Peyer's patch (tissue), 4 donors: ENCODE results near the gene ULK1. TPM values are rescaled to one million over a fixed set of nuclear protein-coding genes. Genes with fewer than 3 reads are reported as not detected.

Experiments used
- DNase-seq, 3 donors: peaks; one replicate each; pipeline ENCODE4 v3.0.0-alpha.2; 2017 to 2019
- H3K27ac ChIP-seq, 4 donors: fragments of 200-600 bp; sonication (generic); one replicate each; pipeline ENCODE4 v1.5.1; 2016 to 2019
- H3K27me3 ChIP-seq, 2 donors: fragments of 200-600 bp; sonication (generic); one replicate each; pipeline ENCODE4 v1.5.1; 2019
- H3K36me3 ChIP-seq, 3 donors: fragments of 200-600 bp; sonication (generic); one replicate each; pipeline ENCODE4 v1.5.1; 2016 to 2019
- H3K4me1 ChIP-seq, 4 donors: fragments of 200-600 bp; sonication (generic); one replicate each; pipeline ENCODE4 v1.5.1; 2016 to 2019
- H3K4me3 ChIP-seq, 4 donors: fragments of 200-600 bp; sonication (generic); 1 replicate in 3 of 4; 2 replicates in 1 of 4; pipeline ENCODE4 v1.5.1; 2016 to 2019; ENCODE audit warnings: mild to moderate bottlenecking in 1 of 4
- H3K9me3 ChIP-seq, 4 donors: fragments of 200-600 bp; sonication (generic); one replicate each; pipeline ENCODE4 v1.5.1; 2016 to 2019; ENCODE audit warnings: mild to moderate bottlenecking in 1 of 4
- POLR2A ChIP-seq, 2 donors: fragments of 450-650 bp; IDR thresholded peaks; one replicate each; pipeline ENCODE4 v1.5.1; 2017; ENCODE audit warnings: antibody characterized with exemption in 2 of 2, mild to moderate bottlenecking in 2 of 2, moderate library complexity in 2 of 2
- total RNA-seq, 4 donors: library from RNA; depleted of rRNA; stranded (reverse); fragments of >200 nt; gene quantifications; one replicate each; pipeline ENCODE4 v1.1.0, GENCODE V29; 2016
- TF ChIP-seq, protein P1 (sequence below), 6 experiments: fragments of 450-650 bp in 4 of 6; fragments of 200-600 bp in 2 of 6; sonication (generic) in 1 of 6; IDR thresholded peaks; one replicate each; pipeline ENCODE4 v1.5.1; 2017 to 2019; ENCODE audit warnings: antibody characterized with exemption in 6 of 6, mild to moderate bottlenecking in 3 of 6, moderate library complexity in 1 of 6

Gene ULK1
- total RNA-seq, 4 donors from 2014 or later, result 25.2 to 54.1 (median 38.8) TPM

DNA sequence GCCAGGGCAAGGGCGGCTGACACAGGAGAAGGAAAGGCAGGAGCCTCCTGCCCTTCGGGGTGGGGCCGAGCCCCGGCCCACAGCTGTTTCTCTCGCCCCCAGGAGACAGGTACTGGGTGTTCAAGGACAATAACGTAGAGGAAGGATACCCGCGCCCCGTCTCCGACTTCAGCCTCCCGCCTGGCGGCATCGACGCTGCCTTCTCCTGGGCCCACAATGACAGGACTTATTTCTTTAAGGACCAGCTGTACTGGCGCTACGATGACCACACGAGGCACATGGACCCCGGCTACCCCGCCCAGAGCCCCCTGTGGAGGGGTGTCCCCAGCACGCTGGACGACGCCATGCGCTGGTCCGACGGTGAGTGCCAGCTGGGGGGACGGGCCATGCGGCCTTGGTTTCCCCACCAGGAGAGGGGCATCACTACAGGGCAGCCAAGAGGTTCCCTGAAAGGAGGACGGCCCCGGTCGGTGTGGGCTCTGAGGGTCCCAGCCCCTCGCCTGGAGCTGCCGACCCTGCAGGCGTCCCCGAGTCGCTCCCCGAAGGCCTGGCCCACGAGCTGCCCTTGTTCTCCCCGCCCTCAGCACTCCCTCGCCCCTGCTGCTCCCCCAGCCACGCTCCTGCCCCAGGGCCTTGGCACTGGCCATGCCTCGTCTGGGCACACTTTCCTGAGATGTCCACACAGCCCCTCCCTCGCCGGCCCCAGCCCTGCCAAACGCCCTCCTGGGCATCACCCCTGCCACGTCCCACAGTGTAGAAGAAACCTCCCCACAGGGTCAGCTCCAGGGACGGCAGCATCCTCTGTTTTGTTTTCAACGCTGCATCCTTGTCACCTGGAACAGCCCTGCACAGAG lies 44.5 kb upstream of the ULK1 start:
- DNase-seq, result no peak

DNA sequence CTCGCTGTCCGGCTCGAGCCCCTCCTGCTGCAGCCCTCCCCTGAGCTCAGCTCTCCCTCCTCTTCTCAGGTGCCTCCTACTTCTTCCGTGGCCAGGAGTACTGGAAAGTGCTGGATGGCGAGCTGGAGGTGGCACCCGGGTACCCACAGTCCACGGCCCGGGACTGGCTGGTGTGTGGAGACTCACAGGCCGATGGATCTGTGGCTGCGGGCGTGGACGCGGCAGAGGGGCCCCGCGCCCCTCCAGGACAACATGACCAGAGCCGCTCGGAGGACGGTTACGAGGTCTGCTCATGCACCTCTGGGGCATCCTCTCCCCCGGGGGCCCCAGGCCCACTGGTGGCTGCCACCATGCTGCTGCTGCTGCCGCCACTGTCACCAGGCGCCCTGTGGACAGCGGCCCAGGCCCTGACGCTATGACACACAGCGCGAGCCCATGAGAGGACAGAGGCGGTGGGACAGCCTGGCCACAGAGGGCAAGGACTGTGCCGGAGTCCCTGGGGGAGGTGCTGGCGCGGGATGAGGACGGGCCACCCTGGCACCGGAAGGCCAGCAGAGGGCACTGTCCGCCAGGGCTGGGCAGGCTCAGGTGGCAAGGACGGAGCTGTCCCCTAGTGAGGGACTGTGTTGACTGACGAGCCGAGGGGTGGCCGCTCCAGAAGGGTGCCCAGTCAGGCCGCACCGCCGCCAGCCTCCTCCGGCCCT lies 43.4 kb upstream of the ULK1 start:
- no peak overlapping the region for H3K4me3 ChIP-seq
- H3K36me3 ChIP-seq, result no peaks in the 10 kb centered on the region
- H3K27ac ChIP-seq, result no peak overlapping the region
- H3K9me3 ChIP-seq, result no peaks in the 10 kb centered on the region
- H3K4me1 ChIP-seq, result no peaks in the 10 kb centered on the region
- TF ChIP-seq POLR2A (IDR thresholded peaks at IDR 0.05), result no peak
- TF ChIP-seq, protein P1, sequence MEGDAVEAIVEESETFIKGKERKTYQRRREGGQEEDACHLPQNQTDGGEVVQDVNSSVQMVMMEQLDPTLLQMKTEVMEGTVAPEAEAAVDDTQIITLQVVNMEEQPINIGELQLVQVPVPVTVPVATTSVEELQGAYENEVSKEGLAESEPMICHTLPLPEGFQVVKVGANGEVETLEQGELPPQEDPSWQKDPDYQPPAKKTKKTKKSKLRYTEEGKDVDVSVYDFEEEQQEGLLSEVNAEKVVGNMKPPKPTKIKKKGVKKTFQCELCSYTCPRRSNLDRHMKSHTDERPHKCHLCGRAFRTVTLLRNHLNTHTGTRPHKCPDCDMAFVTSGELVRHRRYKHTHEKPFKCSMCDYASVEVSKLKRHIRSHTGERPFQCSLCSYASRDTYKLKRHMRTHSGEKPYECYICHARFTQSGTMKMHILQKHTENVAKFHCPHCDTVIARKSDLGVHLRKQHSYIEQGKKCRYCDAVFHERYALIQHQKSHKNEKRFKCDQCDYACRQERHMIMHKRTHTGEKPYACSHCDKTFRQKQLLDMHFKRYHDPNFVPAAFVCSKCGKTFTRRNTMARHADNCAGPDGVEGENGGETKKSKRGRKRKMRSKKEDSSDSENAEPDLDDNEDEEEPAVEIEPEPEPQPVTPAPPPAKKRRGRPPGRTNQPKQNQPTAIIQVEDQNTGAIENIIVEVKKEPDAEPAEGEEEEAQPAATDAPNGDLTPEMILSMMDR (IDR thresholded peaks at IDR 0.05), result peak; percentile 30 to 69 (median 59)
- H3K27me3 ChIP-seq, result no peaks in the 10 kb centered on the region
- peak in 2 of 3 donors; percentile 64 to 67 for DNase-seq

More for the DNA sequence above, 44.5 kb upstream of the ULK1 start:
- Histone ChIP-seq H3K4me3 (no peak overlapping the region), H3K9me3 (no peaks in the 10 kb centered on the region), H3K36me3 (no peaks in the 10 kb centered on the region), H3K27me3 (no peaks in the 10 kb centered on the region), H3K27ac (no peak overlapping the region), H3K4me1 (no peaks in the 10 kb centered on the region)
- TF ChIP-seq, protein P1 (IDR thresholded peaks at IDR 0.05), result no peak
- TF ChIP-seq POLR2A (IDR thresholded peaks at IDR 0.05), result no peak

DNA sequence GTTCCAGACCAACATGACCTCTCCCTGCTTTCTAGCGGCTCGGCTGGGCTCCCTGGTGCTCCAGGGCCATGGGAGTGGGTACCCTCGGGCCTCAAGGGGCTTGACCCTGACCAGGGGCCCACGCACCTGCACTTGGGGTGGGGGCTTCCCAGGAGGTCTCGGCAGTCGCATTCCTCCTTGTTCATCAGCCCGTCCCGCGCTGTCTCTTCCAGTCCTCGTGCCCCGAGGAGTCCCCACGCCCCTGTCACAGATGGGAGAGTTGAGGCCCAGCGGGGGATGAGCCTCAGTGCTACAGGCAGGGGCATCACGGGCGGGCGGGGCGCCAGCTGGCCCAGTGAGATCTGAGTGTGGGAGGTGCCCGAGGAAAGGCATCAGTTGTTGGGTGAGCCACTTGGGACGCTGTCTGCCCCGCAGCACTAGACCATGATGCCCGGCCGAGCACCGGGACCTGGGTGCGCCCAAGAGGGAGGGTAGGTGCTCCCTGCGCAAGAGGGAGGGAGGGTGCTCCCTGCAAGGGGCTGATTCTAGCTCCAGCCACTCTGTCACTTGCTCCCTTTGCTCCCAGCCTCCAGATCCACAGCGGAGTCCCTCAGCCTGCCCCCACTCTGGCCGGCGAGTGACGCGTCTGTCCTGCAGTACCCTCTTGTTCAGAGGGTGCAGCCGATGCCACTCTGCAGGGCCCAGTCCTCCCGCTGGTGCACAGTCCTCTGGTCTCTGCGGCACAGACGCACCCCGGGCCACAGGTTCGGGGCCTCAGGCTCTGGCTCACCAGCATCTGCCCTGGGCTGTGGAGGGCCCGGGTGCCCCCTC lies 42.5 kb upstream of the ULK1 start:
- TF ChIP-seq POLR2A (IDR thresholded peaks at IDR 0.05), result no peak
- TF ChIP-seq, protein P1 (IDR thresholded peaks at IDR 0.05), result no peak
- DNase-seq, result no peak
- H3K4me3 ChIP-seq, result no peak overlapping the region

DNA sequence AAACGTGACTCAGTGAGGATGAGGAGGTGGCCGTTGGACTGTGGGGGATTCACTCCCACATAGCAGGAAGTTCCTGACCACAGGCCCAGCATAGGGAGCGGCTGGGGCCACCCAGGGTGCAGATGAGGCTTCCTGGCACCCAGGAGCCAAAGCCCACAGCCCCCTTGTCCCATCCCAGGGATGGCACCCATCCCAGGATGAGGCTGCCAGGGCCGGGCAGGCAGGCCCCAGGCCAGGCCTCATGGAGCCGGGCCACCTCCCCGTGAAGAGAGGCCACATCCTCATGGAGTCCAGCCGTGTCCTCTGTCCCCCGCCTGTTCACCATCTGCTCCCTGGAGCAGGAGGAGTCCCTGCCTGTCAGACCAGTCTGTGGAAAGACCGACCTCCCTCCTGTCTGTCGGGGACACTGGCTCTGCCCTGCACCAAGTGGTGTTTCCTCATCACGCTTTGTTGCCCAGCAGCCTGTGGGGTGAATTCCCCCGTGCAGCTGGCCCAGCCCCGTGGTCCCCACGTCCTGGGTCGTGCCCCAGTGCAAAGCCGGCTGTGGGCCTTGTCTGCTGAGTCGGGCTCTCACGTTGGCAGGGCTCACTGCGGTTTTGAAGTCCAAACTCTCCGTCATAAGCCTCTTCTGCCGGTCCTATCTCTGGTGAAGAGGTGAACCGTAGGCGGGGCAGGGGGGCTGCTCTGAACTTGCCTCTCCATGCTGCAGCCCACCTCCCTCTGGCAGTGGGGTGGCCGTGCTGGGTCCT lies 41.7 kb upstream of the ULK1 start:
- H3K27ac ChIP-seq, result no peak overlapping the region
- DNase-seq, result peak in 2 of 3 donors; percentile 36 to 71
- no peak overlapping the region for H3K4me3 ChIP-seq
- H3K9me3 ChIP-seq, result no peaks in the 10 kb centered on the region
- H3K4me1 ChIP-seq, result no peaks in the 10 kb centered on the region
- no peak for TF ChIP-seq POLR2A (IDR thresholded peaks at IDR 0.05)
- TF ChIP-seq, protein P1 (IDR thresholded peaks at IDR 0.05), result no peak
- no peaks in the 10 kb centered on the region for H3K27me3 ChIP-seq
- H3K36me3 ChIP-seq, result no peaks in the 10 kb centered on the region

More for the DNA sequence above, 42.5 kb upstream of the ULK1 start:
- Histone ChIP-seq H3K27ac (no peak overlapping the region), H3K36me3 (no peaks in the 10 kb centered on the region), H3K27me3 (no peaks in the 10 kb centered on the region), H3K9me3 (no peaks in the 10 kb centered on the region), H3K4me1 (no peaks in the 10 kb centered on the region)
